Stimulated activated CD8-positive, alpha-beta memory T cell treated with anti-CD3 and anti-CD28 coated beads, Interleukin-12 subunit alpha, Interleukin-12 subunit beta, amount 100 ng/mL, for 24 hours (primary cell): ENCODE results near the gene TPD52L1.

Source experiments
- DNase-seq: peaks from one replicate; pipeline ENCODE4 v3.0.0-alpha.2; 2020; ENCODE audit errors: extremely low read depth

TPD52L1 gene

GRCh38 chr6:125304970-125305660 lies 151.5 kb downstream of the TPD52L1 start:
- no peak for DNase-seq

- DNase-seq: no peak
Observed at GRCh38 chr6:125306756-125307149, 153.2 kb downstream of the TPD52L1 start.

GRCh38 chr6:125307150-125307838 lies 153.7 kb downstream of the TPD52L1 start:
- DNase-seq: no peak

- DNase-seq: no peak
Observed at GRCh38 chr6:125307964-125308615, 154.5 kb downstream of the TPD52L1 start.

GRCh38 chr6:125310994-125311649 lies 157.5 kb downstream of the TPD52L1 start:
- no peak for DNase-seq

- no peak for DNase-seq
Observed at GRCh38 chr6:125312478-125312877, 158.9 kb downstream of the TPD52L1 start.

GRCh38 chr6:125312950-125313349 lies 159.4 kb downstream of the TPD52L1 start:
- DNase-seq: no peak
